OCI-LY7 (cell line): ENCODE results near the gene TMED7.

ENCODE experiments used
- EZH2phosphoT487 ChIP-seq: fragments of 200-600 bp; sonication (generic); IDR thresholded peaks from 2 replicates; pipeline ENCODE4 v1.6.1; 2018; ENCODE audit warnings: low read depth, borderline replicate concordance, mild to moderate bottlenecking, mixed run types, antibody characterized with exemption, low read length, moderate library complexity, mixed read lengths
- TF ChIP-seq, protein P1 (sequence below): fragments of 200-600 bp; sonication (generic); conservative IDR thresholded peaks from 2 replicates; pipeline ENCODE4 v1.5.1; 2014; ENCODE audit warnings: mild to moderate bottlenecking, antibody characterized with exemption, low read length, moderate library complexity, mixed read lengths

DNA sequence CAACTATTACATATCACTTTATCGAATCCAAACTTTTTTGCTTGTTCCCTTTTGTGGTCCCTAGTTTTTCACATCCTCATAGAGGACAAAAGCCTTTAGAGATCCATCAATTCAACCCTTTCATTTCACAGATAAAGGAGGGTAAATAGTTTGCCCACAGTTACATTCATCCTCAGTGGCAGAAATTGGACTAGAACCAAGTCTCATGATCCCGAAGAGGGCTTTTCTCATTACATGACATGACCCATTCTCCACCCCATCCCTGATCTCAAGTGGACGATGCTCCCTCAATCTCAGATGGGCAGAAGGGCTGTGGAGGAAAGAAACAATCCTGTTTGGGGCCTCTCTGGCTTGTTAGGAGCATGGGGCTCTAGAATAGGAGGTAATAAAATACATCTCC, 46.6 kb downstream of the TMED7 start:
- TF ChIP-seq EZH2phosphoT487 = no peak
- TF ChIP-seq, protein P1, sequence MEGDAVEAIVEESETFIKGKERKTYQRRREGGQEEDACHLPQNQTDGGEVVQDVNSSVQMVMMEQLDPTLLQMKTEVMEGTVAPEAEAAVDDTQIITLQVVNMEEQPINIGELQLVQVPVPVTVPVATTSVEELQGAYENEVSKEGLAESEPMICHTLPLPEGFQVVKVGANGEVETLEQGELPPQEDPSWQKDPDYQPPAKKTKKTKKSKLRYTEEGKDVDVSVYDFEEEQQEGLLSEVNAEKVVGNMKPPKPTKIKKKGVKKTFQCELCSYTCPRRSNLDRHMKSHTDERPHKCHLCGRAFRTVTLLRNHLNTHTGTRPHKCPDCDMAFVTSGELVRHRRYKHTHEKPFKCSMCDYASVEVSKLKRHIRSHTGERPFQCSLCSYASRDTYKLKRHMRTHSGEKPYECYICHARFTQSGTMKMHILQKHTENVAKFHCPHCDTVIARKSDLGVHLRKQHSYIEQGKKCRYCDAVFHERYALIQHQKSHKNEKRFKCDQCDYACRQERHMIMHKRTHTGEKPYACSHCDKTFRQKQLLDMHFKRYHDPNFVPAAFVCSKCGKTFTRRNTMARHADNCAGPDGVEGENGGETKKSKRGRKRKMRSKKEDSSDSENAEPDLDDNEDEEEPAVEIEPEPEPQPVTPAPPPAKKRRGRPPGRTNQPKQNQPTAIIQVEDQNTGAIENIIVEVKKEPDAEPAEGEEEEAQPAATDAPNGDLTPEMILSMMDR = no peak
